ENCODE measurements around the gene FBXW5.
A peak's percentile ranks its signal among the peaks of the same experiment; 100 is the strongest.

Gene FBXW5

DNA sequence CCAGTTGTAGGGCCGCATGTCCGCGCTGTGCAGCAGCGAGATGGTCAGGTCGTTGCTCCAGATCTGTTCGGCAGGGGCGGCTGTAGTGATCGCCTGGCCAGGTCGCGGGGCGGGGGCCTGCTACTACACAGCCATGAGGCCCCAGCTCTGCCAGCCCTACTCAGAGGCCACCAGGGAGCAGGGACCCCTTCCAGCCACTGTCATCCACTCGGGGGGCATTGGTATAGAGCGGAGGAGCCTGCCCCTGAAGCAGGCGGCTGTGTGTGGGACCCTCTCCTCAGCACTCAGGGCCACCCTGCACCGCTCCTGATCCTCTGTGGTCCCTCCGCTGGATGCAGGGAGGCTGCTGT lies 1.7 kb downstream of the FBXW5 start:
- TF ChIP-seq, protein P1, sequence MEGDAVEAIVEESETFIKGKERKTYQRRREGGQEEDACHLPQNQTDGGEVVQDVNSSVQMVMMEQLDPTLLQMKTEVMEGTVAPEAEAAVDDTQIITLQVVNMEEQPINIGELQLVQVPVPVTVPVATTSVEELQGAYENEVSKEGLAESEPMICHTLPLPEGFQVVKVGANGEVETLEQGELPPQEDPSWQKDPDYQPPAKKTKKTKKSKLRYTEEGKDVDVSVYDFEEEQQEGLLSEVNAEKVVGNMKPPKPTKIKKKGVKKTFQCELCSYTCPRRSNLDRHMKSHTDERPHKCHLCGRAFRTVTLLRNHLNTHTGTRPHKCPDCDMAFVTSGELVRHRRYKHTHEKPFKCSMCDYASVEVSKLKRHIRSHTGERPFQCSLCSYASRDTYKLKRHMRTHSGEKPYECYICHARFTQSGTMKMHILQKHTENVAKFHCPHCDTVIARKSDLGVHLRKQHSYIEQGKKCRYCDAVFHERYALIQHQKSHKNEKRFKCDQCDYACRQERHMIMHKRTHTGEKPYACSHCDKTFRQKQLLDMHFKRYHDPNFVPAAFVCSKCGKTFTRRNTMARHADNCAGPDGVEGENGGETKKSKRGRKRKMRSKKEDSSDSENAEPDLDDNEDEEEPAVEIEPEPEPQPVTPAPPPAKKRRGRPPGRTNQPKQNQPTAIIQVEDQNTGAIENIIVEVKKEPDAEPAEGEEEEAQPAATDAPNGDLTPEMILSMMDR (IDR thresholded peaks at IDR 0.05; ENCODE audit: insufficient read depth, low read length, missing control alignments): no peak
- no peak for DNase-seq (ENCODE audit: low read depth, low spot score)
- peak overlapping the region; percentile 81 for H3K4me3 ChIP-seq (ENCODE audit: low read depth, low read length)
- ChIA-PET CTCF (interaction anchor here (1.1 to 1.7 kb wide), 3 partner anchors 12 to 92 kb away, joined by 3 to 6 read pairs (median 6); partner anchors contain the start of gene FUT7), POLR2A (no interaction called here)

DNA sequence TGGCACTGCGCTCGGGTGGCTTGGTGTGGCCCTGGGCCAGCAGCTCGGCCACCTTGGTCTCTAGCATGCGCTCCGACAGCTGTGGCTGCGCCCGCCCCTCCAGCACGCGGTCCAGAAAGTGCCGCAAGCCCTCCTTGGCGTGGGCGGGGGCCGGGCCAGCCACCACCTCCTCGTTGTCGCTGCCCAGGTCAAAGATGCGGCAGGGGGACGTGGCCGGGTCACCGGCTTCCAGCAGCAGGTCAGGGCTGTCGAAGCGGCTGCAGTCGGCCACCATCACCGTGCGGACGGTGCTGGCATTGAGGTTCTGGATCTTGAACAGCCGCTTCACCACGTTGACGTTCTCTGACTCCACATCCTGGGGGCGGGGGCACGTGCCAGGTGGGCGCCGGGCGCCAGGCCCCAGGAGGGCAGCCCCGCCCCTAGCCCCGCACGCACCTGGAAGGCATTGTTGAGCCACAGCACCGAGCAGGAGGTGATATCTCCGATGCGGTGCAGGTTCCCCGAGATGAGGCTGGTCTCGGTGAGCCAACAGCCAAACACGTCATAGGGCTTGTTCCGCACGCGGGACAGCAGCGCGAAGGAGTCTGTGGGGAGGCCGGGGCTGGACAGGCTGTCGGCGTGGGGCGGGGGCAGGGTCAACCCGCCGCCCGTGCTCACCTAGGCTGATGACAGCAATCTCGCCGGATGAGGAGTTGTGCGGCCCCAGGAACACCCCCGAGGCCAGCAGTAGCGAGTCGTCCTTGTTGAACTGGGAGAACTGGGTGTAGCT lies 2.2 kb downstream of the FBXW5 start:
- ChIA-PET POLR2A (no interaction called here), CTCF (interaction anchor here (1.1 to 1.3 kb wide), 2 partner anchors 93 to 295 kb away, joined by 3 to 6 read pairs; no protein-coding TSS in a partner anchor)
- peak overlapping the region; percentile 8; the same call in 1 of the 2 replicates for H3K4me3 ChIP-seq (ENCODE audit: low read depth, low read length)
- DNase-seq (ENCODE audit: low read depth, low spot score): no peak
- TF ChIP-seq, protein P1 (IDR thresholded peaks at IDR 0.05; ENCODE audit: insufficient read depth, low read length, missing control alignments): no peak

DNA sequence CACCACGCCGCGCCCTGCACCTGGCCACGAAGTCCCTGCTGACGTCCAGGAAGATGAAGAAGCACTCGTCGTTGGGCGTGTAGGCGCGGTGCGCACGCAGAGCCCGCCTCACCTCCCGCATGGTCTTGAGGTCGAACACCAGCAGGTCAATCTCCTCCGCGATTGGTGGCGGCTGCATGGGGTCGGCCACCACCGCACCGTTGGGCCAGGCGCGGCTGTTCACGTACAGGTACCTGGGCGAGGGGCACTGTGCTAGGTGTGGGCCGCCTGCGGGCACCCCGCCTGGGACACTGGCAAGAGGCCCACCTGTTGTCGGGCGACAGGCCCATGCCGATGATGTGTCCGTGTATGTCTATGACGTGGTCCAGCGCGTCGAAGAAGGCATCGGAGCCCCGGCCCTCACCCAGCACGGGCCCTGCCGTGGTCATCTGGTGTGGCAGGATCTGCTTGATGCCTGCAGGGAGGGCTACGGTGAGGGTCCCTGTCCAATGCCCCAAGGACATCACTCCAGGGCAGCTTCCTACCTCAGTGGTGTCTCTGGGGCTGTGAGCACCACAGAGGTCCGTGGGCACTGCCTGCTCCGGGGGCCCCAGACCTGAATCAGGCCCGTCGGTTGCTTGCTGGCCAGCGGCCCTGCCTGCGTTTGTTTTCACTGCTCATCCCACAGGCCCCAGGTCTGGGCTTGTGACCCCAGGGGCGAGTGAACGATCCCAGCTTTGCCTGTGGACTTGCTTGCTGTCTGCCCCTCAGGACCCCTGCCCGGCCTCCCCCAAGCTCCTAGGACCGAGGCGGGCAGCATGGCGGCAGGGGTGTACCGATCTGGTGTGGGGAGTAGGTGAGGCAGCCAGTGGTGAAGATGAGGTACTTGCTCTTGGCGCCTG lies 3.1 kb downstream of the FBXW5 start:
- ChIA-PET POLR2A (no interaction called here), CTCF (interaction anchor here (1.1 kb wide), 1 partner anchor 296 kb away, joined by 3 read pairs; no protein-coding TSS in a partner anchor)
- TF ChIP-seq, protein P1 (IDR thresholded peaks at IDR 0.05; ENCODE audit: insufficient read depth, low read length, missing control alignments): no peak
- DNase-seq (ENCODE audit: low read depth, low spot score): no peak
- no peak overlapping the region for H3K4me3 ChIP-seq (ENCODE audit: low read depth, low read length)

GRCh38 chr9:136940526-136941230 lies 3.9 kb downstream of the FBXW5 start:
- ChIA-PET CTCF (no interaction called here), POLR2A (no interaction called here)
- DNase-seq (ENCODE audit: low read depth, low spot score): no peak
- TF ChIP-seq, protein P1 (IDR thresholded peaks at IDR 0.05; ENCODE audit: insufficient read depth, low read length, missing control alignments): no peak
- no peak overlapping the region for H3K4me3 ChIP-seq (ENCODE audit: low read depth, low read length)

- ChIA-PET CTCF (interaction anchor here (2.5 kb wide), 1 partner anchor 89 kb away, joined by 6 read pairs; no protein-coding TSS in a partner anchor), POLR2A (no interaction called here)
Measured at GRCh38 chr9:136939996-136940525, 4.5 kb downstream of the FBXW5 start.

More at GRCh38 chr9:136939996-136940525, 4.5 kb downstream of the FBXW5 start:
- no peak overlapping the region for H3K4me3 ChIP-seq (ENCODE audit: low read depth, low read length)
- no peak for DNase-seq (ENCODE audit: low read depth, low spot score)
- TF ChIP-seq, protein P1 (IDR thresholded peaks at IDR 0.05; ENCODE audit: insufficient read depth, low read length, missing control alignments): no peak
